Measurements from ENCODE around the gene MRFAP1L1.

- TF ChIP-seq, protein P1, sequence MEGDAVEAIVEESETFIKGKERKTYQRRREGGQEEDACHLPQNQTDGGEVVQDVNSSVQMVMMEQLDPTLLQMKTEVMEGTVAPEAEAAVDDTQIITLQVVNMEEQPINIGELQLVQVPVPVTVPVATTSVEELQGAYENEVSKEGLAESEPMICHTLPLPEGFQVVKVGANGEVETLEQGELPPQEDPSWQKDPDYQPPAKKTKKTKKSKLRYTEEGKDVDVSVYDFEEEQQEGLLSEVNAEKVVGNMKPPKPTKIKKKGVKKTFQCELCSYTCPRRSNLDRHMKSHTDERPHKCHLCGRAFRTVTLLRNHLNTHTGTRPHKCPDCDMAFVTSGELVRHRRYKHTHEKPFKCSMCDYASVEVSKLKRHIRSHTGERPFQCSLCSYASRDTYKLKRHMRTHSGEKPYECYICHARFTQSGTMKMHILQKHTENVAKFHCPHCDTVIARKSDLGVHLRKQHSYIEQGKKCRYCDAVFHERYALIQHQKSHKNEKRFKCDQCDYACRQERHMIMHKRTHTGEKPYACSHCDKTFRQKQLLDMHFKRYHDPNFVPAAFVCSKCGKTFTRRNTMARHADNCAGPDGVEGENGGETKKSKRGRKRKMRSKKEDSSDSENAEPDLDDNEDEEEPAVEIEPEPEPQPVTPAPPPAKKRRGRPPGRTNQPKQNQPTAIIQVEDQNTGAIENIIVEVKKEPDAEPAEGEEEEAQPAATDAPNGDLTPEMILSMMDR (IDR thresholded peaks at IDR 0.05): no peak
- TF ChIP-seq POLR2A (IDR thresholded peaks at IDR 0.05): no peak
These were observed 10.3 kb downstream of the MRFAP1L1 start for GRCh38 chr4:6699388-6699787.
